CD4-positive, alpha-beta T cell (primary cell): Measurements from ENCODE around the gene APOC3. TPM values are rescaled to one million over a fixed set of nuclear protein-coding genes. Genes with fewer than 3 reads are reported as not detected.

ENCODE experiments used
- ATAC-seq: fragments of 200-7000 bp; cut with Tn5 transposase; one replicate; pipeline ENCODE4 v1.10.0; 2022; ENCODE audit warnings: mild to moderate bottlenecking; ENCODE audit not compliant: poor library complexity
- CTCF ChIA-PET: fragments of 350-600 bp; sonication (Branson Sonifier 250); formaldehyde crosslinking; loops from one replicate; lab custom pipeline; 2021; ENCODE audit warnings: antibody characterized with exemption, inconsistent platforms; lab: Charles Lee
- POLR2A ChIA-PET: fragments of 350-600 bp; sonication (Branson Sonifier 250); formaldehyde crosslinking; loops from one replicate; lab custom pipeline; 2021; ENCODE audit warnings: antibody characterized with exemption, inconsistent platforms; lab: Charles Lee
- DNase-seq, 14 experiments: peaks; one replicate each; pipeline ENCODE4 v3.0.0-alpha.2; 2013 to 2020; ENCODE audit warnings: mixed read lengths in 2 of 14
- H3K27ac ChIP-seq, 2 donors: one replicate each; pipeline versions ENCODE4 v1.5.1 to v1.7.0; 2013; ENCODE audit warnings: low read length in 2 of 2, low read depth in 1 of 2, mild to moderate bottlenecking in 1 of 2
- H3K27me3 ChIP-seq, 2 experiments: 1 replicate in 1 of 2; 2 replicates in 1 of 2; pipeline versions ENCODE4 v1.6.1 to v1.7.0; 2013; ENCODE audit warnings: low read length in 2 of 2, control low read depth in 1 of 2, mild to moderate bottlenecking in 1 of 2, moderate library complexity in 1 of 2; ENCODE audit not compliant: insufficient read depth in 2 of 2, control insufficient read depth in 1 of 2
- H3K36me3 ChIP-seq: one replicate; pipeline ENCODE4 v1.6.1; 2013; ENCODE audit warnings: low read length, control low read depth; ENCODE audit not compliant: insufficient read depth
- H3K4me1 ChIP-seq: one replicate; pipeline ENCODE4 v1.6.1; 2013; ENCODE audit warnings: low read length, control low read depth; ENCODE audit not compliant: insufficient read depth
- H3K4me3 ChIP-seq: one replicate; pipeline ENCODE4 v1.5.1; 2013; ENCODE audit warnings: mild to moderate bottlenecking, low read length, moderate library complexity
- H3K9me3 ChIP-seq, 2 experiments: 1 replicate in 1 of 2; 2 replicates in 1 of 2; pipeline versions ENCODE4 v1.6.1 to v1.7.0; 2013; ENCODE audit warnings: low read length in 2 of 2, mild to moderate bottlenecking in 2 of 2, control low read depth in 1 of 2, moderate library complexity in 1 of 2; ENCODE audit not compliant: control insufficient read depth in 1 of 2, insufficient read depth in 1 of 2
- H3K27ac Mint-ChIP-seq: one replicate; pipeline ENCODE4 v1.8.0; 2020; ENCODE audit warnings: mixed read lengths
- H3K27me3 Mint-ChIP-seq: one replicate; pipeline ENCODE4 v1.8.0; 2021; ENCODE audit warnings: mixed read lengths
- H3K36me3 Mint-ChIP-seq: one replicate; pipeline ENCODE4 v1.8.0; 2021; ENCODE audit warnings: low read depth, mixed read lengths
- H3K4me1 Mint-ChIP-seq: one replicate; pipeline ENCODE4 v1.8.0; 2021; ENCODE audit warnings: low read depth, mixed read lengths
- H3K4me3 Mint-ChIP-seq: one replicate; pipeline ENCODE4 v1.8.0; 2020; ENCODE audit warnings: mild to moderate bottlenecking, mixed read lengths
- H3K9me3 Mint-ChIP-seq: one replicate; pipeline ENCODE4 v1.8.0; 2020; ENCODE audit warnings: mixed read lengths
- intact Hi-C, 2 experiments: fragments of 100-400 bp; cut with DNase I in 1 of 2; cut with micrococcal nuclease in 1 of 2; formaldehyde crosslinking; loops; one replicate each; pipeline versions ENCODE4 v1.15.1 to v1.9.0; 2023 to 2025; cut with DNase I, micrococcal nuclease
- polyA plus RNA-seq, 2 donors: library from polyadenylated mRNA; unstranded; fragments of 120-200 nt; gene quantifications; one replicate each; pipeline ENCODE4 v1.2.1, GENCODE V29; 2013
- total RNA-seq, 174 experiments: library from RNA in 2 of 174; stranded (reverse) in 2 of 174; gene quantifications; one replicate each; pipeline ENCODE4 v1.2.3 and lab custom pipeline; 2021 to 2026
- TF ChIP-seq, protein P1 (sequence below): fragments of 200-600 bp; IDR thresholded peaks from one replicate; pipeline ENCODE4 v1.8.0; 2022; ENCODE audit warnings: antibody characterized with exemption, mild to moderate bottlenecking

Gene APOC3
- total RNA-seq = not detected
- not detected for polyA plus RNA-seq (2013, experiment 1 of 2)
- 0.20 TPM for polyA plus RNA-seq (2013, experiment 2 of 2)
- total RNA-seq (lab: John Stamatoyannopoulos, UW) = 0 reads per million in 172 experiments

DNA sequence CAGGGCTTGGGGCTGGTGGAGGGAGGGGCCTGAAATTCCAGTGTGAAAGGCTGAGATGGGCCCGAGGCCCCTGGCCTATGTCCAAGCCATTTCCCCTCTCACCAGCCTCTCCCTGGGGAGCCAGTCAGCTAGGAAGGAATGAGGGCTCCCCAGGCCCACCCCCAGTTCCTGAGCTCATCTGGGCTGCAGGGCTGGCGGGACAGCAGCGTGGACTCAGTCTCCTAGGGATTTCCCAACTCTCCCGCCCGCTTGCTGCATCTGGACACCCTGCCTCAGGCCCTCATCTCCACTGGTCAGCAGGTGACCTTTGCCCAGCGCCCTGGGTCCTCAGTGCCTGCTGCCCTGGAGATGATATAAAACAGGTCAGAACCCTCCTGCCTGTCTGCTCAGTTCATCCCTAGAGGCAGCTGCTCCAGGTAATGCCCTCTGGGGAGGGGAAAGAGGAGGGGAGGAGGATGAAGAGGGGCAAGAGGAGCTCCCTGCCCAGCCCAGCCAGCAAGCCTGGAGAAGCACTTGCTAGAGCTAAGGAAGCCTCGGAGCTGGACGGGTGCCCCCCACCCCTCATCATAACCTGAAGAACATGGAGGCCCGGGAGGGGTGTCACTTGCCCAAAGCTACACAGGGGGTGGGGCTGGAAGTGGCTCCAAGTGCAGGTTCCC, at the start of gene APOC3:
Gene APOC3, plus strand, starts transcription at position 383 of the 659 bp plus-strand sequence. CDS start 676 bp downstream, outside the sequence.
- TF ChIP-seq, protein P1, sequence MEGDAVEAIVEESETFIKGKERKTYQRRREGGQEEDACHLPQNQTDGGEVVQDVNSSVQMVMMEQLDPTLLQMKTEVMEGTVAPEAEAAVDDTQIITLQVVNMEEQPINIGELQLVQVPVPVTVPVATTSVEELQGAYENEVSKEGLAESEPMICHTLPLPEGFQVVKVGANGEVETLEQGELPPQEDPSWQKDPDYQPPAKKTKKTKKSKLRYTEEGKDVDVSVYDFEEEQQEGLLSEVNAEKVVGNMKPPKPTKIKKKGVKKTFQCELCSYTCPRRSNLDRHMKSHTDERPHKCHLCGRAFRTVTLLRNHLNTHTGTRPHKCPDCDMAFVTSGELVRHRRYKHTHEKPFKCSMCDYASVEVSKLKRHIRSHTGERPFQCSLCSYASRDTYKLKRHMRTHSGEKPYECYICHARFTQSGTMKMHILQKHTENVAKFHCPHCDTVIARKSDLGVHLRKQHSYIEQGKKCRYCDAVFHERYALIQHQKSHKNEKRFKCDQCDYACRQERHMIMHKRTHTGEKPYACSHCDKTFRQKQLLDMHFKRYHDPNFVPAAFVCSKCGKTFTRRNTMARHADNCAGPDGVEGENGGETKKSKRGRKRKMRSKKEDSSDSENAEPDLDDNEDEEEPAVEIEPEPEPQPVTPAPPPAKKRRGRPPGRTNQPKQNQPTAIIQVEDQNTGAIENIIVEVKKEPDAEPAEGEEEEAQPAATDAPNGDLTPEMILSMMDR = no peak
- Mint-ChIP-seq H3K4me1 (peaks cover under 1% of the 10 kb centered on the region), H3K27me3 (no peaks in the 10 kb centered on the region), H3K9me3 (no peaks in the 10 kb centered on the region), H3K27ac (no peak within 1 kb of the TSS), H3K4me3 (no peak within 1 kb of the TSS), H3K36me3 (no peaks in the 10 kb centered on the region)
- no peaks in the 10 kb centered on the region for H3K4me1 ChIP-seq
- POLR2A ChIA-PET = no interaction called here
- CTCF ChIA-PET = no interaction called here
- H3K36me3 ChIP-seq = no peaks in the 10 kb centered on the region
- H3K4me3 ChIP-seq = no peak within 1 kb of the TSS
- no peak for DNase-seq
- H3K9me3 ChIP-seq = no peaks in the 10 kb centered on the region
- no peak within 1 kb of the TSS for H3K27ac ChIP-seq
- no peak for ATAC-seq
- H3K27me3 ChIP-seq = no peaks in the 10 kb centered on the region
- intact Hi-C loops = no loop called here

DNA sequence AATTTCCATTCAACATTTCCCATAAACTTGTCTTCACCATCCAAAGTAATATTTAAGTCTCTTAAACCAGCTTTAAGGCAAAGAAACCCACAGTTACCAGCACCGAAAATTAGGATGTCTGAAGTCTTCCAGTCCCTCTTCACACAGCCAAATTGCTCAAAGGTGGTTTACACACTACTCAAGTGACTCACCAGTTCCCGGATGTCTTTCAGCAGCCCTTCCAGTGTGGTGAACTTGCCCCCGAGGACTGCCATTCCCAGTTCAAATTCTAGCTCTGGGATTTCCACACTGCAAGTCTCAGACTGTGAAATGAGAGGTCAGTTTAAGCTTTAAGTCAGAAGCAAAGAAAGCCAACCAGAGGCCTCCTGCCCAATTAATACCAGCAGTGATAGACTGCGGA, 47.0 kb upstream of the APOC3 start:
- H3K4me3 ChIP-seq = no peak overlapping the region
- intact Hi-C loops = no loop called here
- Mint-ChIP-seq H3K27ac (peak overlapping the region; percentile 25), H3K4me1 (peaks cover 32% of the 10 kb centered on the region), H3K36me3 (peaks cover 96% of the 10 kb centered on the region), H3K4me3 (no peak overlapping the region), H3K27me3 (no peaks in the 10 kb centered on the region), H3K9me3 (no peaks in the 10 kb centered on the region)
- TF ChIP-seq, protein P1 = no peak
- H3K27ac ChIP-seq = no peak overlapping the region
- no peaks in the 10 kb centered on the region for H3K9me3 ChIP-seq
- DNase-seq (no peak), ATAC-seq (no peak)
- ChIA-PET CTCF (interaction anchor here (0.9 to 1.2 kb wide), 2 partner anchors 9 to 361 kb away, joined by 3 to 4 read pairs; partner anchors contain the start of gene APOA5), POLR2A (interaction anchor here (1.0 kb wide), 1 partner anchor 53 kb away, joined by 3 read pairs; no protein-coding TSS in a partner anchor)
- H3K27me3 ChIP-seq = no peaks in the 10 kb centered on the region
- peaks cover 87% of the 10 kb centered on the region for H3K36me3 ChIP-seq
- peaks cover 26% of the 10 kb centered on the region for H3K4me1 ChIP-seq

DNA sequence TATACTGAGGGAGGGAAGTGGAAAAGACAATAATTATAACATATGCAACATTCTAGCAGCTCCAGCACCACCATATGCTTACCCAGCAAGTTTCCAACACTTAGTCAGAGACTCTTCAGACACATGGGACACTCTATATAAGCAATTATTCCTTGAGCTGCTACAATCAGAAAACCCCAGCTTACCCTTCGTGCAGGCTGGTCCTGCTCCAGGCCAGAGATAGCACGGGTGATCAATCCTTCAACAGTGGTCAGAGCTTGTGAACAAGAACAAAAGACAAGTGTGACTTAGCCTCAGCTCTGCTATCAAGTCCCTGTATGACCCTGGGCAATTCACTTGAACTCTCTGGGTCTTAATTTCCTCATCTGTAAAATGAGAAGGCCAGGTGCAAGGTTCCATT, 43.4 kb upstream of the APOC3 start:
- Mint-ChIP-seq H3K4me1 (peaks cover 51% of the 10 kb centered on the region), H3K36me3 (peaks cover 69% of the 10 kb centered on the region)
- H3K4me3 ChIP-seq = no peak overlapping the region

More for the DNA sequence above, 43.4 kb upstream of the APOC3 start:
- DNase-seq (no peak), ATAC-seq (no peak)
- Histone ChIP-seq H3K27me3 (no peaks in the 10 kb centered on the region), H3K27ac (no peak overlapping the region), H3K36me3 (peaks cover 51% of the 10 kb centered on the region), H3K9me3 (no peaks in the 10 kb centered on the region), H3K4me1 (peaks cover 42% of the 10 kb centered on the region)
- H3K27ac Mint-ChIP-seq = peak overlapping the region; percentile 96
- H3K4me3 Mint-ChIP-seq = peak overlapping the region; percentile 94
- intact Hi-C loops = loop anchor here (1.0 to 5.0 kb wide), 4 partner anchors 11 to 541 kb away; partner anchors contain the start of genes CEP164 (in 1 of the 2), PCSK7 (in 1 of the 2) and RNF214 (in 1 of the 2)
- CTCF ChIA-PET = no interaction called here
- H3K9me3 Mint-ChIP-seq = no peaks in the 10 kb centered on the region
- no peaks in the 10 kb centered on the region for H3K27me3 Mint-ChIP-seq
- TF ChIP-seq, protein P1 = no peak
- POLR2A ChIA-PET = interaction anchor here (0.8 to 3.0 kb wide), 4 partner anchors 13 to 359 kb away, joined by 3 to 64 read pairs (median 16); partner anchors contain the start of gene BUD13
